Stimulated activated CD4-positive, alpha-beta T cell treated with anti-CD3 and anti-CD28 coated beads, Interleukin-1b, Interleukin-23, amount 100 ng/mL, for 1 hour (primary cell): ENCODE results near the gene ZC2HC1C.

ENCODE experiments used
- DNase-seq, 2 donors: peaks; one replicate each; pipeline ENCODE4 v3.0.0-alpha.2; 2020; ENCODE audit warnings: low read depth in 2 of 2

The ZC2HC1C gene, protein sequence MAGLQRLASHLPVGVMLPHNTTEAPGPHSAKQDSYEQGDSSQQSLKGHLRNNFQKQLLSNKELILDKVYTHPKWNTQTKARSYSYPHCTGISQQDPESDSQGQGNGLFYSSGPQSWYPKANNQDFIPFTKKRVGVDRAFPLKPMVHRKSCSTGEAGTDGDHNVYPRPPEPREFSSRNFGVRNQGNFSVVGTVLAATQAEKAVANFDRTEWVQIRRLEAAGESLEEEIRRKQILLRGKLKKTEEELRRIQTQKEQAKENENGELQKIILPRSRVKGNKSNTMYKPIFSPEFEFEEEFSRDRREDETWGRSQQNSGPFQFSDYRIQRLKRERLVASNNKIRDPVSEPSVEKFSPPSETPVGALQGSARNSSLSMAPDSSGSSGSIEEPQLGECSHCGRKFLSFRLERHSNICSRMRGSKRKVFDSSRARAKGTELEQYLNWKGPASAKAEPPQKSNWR

DNA sequence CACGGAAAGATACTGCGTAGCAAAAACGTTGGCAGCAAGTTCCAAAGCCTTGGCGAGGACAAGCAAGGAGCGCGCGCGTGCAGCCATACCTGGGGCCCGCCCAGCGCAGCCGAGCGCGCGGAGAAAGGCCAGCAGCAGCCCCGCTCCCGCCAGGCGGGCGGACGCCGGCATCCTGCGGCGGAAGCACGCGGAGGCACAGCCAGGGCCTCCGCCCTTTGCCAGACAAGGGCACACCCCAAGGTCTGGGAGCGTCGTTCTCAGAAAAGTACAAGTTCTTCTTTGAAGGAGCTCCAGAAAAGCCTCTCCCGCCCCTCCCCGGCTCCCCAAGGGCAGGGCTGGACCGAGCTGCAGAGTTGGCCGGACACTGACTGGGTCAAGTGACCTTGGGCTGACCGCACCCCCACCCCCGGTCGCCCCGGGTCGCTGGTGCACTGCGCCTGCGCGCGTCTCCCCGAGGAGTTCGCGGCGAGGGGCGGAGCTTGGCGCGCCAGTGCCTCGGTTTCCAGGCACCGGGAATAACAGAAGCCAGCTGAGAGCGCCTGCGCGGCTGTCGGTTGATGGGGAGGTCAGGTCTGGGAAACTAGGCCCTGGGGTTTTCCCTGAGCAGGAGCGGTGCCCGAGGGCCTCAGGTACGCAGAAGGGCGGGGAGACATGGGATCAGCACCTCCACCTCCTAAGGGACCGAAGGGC, at the start of gene ZC2HC1C:
TSS of gene ZC2HC1C (plus strand) at position 521 of the 690 bp plus-strand sequence. CDS start 933 bp downstream, outside the sequence.
- peak; percentile 5 to 37 for DNase-seq

DNA sequence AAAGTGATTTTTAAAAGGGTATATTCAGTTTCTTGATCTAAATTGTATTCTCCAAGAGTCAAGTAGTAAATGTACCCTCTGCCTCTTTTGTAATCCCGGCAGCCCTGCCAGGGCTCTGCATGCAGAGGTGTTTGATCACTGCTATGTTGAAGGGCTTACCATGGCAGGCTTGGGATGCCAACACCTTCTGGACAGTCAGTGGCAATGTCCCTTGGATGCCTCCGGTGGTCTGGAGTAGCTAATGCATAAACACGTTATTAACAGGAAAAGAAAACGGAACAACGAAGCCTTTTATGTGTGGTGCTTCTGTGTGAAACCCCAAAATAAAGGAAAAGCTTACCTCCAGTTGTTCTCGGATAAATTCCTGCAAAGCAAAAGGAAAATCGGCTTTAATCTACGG, 46.8 kb upstream of the ZC2HC1C start:
- DNase-seq = no peak

DNA sequence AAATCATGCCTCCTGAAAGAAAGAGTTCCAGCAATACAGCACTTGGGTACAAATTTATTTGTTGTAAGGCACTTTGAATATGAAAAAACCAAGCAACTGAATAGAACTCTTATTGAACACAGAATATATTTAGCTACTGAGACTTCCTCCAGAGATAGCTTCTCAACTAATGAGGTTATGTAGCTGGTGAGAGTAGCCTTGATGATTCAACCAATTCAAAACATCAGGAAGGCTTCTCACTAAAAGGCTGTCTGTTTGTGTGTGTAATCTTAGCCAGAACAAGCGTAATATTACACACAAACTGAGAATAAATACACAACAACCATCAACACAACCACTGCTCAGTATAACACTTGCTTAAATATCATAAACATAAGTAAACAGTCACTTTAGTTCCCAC, 46.3 kb upstream of the ZC2HC1C start:
- DNase-seq = no peak

DNA sequence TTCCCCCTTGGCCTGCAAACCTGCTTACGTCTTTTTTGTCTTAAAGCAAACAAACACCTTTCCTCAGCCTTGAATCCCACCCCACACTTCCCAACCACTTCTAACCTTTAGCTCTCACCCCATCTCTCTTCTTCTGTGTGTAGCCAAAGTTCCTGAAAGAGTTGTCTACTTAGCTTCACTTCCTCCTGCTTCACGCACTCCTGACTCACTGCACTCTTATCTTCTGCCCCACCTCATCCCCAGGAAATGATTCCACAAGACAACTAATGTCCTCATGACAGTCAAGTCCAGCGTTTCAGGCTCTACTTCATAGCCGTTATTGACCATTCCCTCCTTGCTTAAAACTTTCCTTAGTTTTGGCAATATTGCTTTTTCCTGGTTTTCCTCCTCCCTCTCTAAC, 44.4 kb upstream of the ZC2HC1C start:
- DNase-seq = no peak

DNA sequence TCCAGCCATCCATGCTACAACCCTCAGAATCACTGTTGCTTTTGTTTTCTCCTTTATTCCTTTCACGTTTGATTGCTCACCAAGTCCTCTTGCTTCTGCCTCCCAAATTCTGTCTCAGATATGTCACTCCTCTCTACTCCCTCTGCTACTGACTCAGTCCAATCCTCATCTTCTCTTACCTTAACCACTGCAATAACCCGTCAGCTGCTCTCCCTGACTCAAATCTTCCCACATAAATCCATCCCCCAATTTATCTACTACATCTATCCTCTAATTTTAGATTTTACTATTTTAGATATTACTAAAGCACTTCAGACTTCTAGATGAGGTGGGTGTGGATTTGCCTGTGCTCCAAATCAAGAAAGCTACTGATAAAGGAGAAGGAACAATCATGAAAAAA, 43.6 kb upstream of the ZC2HC1C start:
- no peak for DNase-seq

DNA sequence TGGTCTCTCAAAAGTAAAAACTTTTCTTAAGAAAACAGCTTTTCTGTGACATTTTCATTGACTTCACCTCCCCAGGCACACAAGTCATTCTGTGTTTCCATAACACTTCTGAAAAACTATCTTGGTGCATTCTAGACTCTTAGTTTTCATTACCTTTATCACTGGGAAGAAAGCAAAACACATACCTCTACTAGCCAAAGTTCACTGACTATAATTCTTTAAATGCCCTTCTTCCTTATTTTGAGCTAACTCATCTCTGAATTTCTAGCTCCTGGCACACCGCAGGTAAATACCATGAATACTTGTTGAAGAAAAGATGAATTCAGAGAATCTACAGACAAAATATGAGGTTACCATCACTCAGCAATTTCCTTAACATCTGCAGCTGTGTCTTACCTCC, 39.3 kb upstream of the ZC2HC1C start:
- no peak for DNase-seq

DNA sequence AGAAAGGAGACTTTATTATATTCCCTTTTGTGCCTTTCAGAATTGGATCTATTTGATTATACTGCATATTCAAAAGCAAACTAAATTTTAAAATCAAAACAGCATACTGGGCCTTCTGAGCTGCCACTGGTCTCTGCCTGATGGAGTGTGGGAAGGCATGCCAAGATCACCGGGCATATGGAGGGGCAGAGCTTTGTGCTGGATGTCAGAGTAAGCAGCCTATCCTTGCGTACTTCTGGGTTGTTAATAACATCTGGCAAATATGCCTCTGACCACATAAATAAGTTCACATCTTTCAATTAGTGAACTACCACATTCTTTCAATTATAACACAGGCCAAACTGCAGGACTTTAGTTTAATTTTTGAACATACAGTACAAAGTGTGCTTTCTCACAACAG, 36.5 kb upstream of the ZC2HC1C start:
- no peak for DNase-seq

DNA sequence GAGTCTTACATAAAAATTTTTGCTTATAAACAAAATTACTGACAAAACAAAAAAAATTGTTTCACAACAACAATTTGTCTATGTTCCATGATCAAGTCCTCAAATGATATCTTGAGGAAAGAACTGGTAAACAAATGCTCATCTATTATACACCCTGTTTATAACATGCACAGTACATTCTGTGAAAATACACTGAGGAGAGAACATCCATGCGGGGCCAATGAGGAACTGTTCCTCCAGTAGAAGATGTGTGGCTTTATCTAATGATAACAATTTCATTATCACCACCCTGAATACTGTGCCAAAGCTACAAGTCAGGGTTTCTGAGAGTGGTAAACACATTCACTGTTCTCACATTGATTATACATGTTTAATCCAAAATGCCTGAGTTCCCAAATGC, 28.9 kb upstream of the ZC2HC1C start:
- no peak for DNase-seq

DNA sequence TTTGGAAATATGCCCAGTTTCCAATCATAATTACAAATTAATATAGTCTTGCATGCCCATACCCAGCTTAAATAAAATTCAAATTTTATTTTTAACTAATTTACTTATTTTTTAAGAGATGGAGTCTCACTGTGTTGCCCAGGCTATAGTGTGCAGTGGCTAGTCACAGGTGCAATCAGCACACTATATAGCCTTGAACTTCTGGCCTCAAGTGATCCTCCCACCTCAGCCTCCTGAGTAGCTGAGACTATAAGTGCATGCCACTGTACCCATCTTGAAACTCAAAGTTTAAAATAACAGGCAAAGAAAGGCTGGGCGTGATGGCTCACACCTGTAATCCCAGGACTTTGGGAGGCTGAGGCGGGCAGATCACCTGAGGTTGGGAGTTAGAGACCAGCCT, 28.5 kb upstream of the ZC2HC1C start:
- no peak for DNase-seq

DNA sequence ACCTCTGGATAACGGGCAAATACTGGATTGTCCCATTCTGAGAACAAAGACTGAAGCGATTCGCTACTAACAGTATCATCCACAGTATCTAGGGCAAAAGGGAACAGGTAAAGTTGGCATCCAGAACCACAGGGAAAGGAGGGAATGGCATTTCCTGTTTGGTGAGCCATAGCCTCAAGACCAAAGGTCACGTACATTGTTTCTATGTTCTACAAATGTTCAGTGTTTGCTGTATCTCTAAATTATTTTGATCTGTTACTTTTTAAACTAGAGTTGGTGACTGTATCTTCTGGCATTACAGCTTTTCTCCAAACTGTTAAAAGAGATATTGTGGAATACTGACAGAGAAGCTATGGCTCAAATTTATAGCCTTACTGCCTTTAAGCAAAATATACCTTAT, 27.8 kb upstream of the ZC2HC1C start:
- DNase-seq = no peak

DNA sequence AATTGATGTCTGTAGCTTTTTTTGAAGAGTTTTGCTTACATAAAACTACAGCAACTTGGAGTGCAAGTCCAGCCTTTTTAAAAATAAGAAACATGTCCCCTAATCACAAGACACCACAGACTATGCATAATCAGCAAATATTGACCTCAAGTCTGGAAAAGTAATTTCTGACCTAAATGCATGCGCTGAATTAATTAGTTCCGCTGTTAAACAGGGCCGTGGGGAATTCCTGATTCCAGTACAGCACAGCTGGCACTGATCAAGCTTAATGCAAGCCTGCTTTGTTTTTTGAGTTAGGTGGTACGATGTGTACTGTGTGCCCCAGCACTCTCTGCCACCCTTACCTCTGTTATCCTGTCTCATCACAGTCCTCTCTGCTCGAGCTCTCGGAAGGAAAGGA, 27.4 kb upstream of the ZC2HC1C start:
- DNase-seq = no peak

DNA sequence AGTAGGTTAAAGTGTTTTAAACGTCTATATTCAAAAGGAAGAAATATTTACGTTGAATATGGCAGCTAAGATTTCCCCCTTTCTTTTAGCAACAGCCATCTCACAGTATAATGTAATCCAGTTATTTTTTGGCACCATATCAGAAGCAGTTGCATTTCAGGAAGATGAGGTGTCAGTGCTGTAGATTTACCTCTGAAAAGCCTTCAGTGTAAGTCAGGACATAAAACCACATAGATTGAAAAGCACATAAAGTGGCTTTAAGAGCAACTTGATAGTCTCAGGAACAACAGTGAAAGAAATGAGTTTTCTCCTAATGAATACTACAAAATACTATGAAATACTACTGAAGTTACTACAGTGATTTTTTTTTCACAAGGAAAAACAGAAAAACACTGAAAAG, 25.1 kb upstream of the ZC2HC1C start:
- DNase-seq = no peak

DNA sequence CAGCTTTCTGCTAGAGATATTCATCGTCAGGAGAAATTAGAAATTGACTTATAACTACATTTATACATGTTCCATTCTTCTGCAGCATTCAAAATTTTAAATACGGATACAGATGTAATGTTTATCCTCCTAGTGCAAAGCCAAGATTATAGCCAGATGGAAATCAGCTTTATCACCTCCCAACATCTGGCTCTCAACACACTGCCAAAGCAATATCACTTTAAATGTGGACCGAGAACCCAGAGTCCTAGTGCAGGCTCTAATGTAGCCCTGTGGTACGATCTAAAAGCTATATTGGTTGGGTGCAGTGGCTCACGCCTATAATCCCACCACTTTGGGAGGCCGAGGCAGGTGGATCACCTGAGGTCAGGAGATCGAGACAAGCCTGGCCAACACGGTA, 24.7 kb upstream of the ZC2HC1C start:
- DNase-seq = no peak

DNA sequence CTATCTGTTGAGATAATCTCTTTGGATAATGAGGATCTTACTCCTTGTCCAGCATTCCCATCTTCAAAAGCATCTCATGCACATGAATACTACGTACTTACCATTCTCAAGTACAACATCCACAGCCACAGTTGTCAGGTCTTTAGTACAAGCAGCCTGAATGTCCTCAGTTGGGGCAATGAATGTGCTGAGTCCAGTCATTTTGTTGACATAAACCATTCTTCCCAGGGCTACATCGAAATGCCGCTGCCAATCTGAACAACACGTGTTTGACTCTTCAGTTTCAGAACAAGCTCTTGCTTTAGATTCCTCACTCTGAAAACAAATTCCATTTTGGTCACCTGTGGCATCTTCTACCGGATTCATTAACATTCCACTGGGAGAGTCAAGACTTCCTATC, 23.2 kb upstream of the ZC2HC1C start:
- no peak for DNase-seq

DNA sequence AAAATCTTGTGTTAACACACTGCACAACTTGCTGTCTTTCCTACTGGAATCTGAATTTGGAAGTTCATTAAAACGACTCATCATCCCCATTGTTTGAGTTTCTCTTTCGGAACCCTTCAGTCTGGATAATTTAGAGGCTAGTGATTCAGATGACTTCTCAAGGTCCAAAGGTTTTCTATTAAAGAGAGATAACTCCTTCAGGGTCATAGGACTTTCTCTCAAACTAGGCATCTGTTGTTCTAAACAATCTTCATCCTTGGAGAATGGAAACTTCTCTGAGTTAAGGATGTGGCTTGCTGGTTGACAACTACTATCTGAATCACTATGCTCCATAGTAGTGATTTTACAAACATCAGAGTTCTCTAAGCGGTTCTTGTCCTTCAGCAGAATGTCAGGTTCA, 22.5 kb upstream of the ZC2HC1C start:
- DNase-seq = no peak

DNA sequence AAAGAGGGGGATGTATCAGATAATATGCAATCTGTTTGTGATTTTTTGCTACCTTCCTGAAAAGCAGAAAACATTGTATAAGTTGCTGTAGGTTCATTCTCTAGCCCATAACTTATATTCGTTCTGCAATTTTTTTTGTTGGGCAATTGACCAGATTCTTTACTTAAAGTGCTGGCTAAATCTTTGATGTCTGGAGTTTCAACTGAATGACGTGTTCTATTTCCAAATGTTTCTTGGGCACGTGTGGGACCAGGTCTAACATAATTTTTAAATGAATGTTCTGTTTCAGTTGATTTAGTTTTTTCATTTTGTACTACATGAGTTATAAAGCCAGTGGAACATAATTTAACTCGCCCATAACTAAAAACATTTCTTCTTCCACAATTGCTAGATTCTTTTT, 21.9 kb upstream of the ZC2HC1C start:
- no peak for DNase-seq

DNA sequence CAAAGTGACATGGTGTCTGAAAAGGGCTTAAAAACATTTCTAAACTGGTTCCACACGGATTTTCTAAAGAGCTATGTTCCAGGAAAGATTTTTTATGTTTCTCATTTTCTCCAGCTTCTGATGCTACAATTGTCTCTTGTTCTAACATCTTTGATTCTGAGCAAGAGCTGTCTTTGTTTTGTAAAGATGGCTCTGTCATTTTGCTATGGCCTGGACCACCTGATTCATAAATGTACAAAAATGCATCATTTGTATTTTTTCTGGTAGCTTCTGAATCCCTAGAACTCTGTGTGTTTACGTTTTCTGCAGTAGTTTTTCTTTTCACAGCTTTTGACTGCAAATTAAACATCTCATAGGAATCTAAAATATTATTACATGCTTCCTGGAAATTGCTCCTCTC, 21.3 kb upstream of the ZC2HC1C start:
- DNase-seq = no peak

DNA sequence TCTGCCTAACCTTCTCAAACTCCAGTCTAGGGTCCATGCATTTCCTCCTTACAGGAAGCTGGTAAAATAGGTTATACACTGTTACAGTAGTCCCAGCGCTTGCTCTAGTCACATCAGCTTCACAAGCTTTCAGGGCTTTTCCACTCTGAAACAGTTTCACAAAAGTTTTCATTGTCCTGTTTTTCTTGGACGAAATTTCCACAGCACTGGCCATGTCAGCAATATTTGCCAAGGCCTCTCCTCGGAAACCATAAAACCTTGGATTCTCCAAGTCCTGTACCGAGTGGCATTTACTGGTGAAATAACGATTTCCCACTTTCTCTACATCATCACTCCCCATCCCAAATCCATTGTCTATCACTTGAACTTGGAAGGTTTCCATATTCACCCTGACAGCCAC, 20.3 kb upstream of the ZC2HC1C start:
- no peak for DNase-seq

DNA sequence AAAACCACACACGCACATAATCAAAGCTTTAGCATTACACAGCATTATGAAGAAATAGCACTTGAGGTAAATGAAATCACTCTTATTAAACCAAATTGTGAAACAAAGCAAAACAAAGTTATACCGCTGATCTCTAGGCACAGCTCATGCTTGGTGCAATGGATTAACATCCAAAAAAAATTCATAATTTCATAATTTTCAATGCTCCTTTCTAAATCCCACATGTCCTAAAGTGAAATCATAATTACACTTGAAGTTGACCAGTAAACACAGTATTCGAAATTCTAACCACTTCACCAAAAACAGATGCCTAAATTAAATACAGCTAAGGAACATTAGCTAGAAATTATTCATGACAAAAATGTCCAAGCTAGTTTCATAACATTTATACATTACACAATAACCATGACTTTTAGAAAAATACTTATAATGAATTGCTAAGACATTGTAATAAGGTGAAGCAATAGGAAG, 19.7 kb upstream of the ZC2HC1C start:
- DNase-seq = no peak

DNA sequence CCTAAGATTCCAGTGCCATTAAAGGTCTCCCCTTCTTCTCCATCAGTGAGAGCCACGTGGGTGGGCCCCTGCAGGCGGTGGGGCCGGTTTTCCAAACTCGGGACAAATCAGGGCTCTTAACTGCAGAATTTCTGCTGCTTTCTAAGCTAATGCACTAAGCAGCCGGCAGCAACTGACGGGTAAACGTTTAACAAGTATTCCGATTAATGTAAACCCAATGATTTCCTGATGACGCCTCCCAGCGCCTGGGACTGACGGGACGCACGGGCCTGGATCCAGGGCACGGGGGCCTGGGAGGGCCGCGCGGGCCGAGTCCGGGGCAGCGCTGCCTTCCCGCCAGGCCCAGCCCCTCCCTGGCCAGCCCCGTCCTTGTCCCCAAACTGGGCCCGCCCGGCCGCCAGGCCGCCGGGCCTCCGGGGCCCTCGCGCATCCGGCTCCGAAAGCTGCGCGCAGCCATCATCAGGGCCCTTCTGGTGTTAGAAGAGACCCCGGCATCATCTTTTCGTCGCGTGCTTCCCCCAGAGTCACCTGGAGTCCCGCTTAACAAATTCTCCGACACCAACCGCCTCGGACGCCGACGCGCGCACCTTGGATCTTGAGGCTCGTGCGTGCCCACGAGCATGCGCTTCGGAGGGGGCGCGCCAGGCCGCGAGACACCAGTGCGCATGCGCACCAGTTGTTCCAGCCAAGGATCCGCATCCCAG, 18.4 kb upstream of the ZC2HC1C start, which contains the start of gene MLH3:
TSS of gene MLH3 (minus strand) at position 616 of the 704 bp plus-strand sequence. CDS start 1,812 bp downstream, outside the sequence.
- DNase-seq = peak; percentile 52 to 55

DNA sequence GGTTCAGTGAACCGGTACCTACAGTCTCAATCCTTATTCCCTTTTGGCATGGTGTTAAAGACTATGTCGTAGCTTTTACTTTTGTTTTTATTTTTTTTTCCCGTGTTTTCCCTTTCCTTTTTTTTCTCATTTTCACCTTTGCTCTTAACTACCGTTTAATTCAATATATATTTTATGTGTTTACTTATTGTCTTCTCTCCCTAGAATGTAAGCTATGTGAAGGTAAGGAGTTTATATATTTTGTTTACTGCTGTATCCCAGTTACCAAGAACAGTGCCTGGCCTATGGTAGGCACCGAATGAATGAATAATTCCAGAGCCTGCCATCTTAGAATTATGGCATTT, 17.9 kb upstream of the ZC2HC1C start:
- DNase-seq = no peak
